Inflammatory macrophage treated with lipopolysaccharide for 4 hours (primary cell): ENCODE measurements around the gene OR7C1.
"Not testable (repeated sequence)": the region's sequence is repeated elsewhere in the genome, so short reads cannot be mapped to it uniquely, and the experiment has no call there.

Experiments
- DNase-seq: peaks from one replicate; pipeline ENCODE4 v3.0.0-alpha.2; 2020

Gene OR7C1

GRCh38 chr19:14783410-14783998, 51.5 kb downstream of the OR7C1 start:
- DNase-seq: peak; percentile 43

DNA sequence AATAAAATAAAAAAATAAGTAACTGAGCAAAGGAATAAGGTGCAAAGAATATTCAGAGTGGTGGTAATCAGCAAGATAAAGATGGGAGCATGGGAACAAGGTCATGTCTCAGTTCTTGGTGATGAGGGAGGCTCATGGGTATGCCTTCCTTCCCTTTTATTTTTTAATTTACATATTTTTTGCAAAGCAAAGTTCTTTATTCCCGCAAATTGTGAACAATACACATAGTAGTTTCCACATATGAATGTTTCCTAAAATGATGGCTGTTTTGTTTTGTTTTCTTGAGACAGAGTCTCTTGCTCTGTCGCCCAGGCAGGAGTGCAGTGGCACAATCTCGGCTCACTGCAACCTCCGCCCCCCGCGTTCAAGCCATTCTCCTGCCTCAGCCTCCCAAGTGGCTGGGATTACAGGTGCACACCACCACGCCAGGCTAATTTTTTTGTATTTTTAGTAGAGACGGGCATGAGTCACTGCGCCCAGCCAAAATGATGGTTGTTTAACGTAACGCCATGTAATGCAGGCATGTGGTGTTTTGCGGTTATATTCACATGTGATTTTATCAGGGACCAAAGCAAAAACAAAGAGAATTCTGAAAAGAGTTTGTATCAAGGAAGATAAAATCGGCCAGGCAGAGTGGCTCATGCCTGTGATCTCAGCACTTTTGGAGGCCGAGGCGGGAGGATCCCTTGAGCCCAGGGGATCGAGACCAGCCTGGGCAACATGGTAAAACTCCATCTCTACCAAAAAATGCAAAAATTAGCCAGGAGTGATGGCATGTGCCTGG, 52.2 kb downstream of the OR7C1 start:
- peak; percentile 57 for DNase-seq

DNA sequence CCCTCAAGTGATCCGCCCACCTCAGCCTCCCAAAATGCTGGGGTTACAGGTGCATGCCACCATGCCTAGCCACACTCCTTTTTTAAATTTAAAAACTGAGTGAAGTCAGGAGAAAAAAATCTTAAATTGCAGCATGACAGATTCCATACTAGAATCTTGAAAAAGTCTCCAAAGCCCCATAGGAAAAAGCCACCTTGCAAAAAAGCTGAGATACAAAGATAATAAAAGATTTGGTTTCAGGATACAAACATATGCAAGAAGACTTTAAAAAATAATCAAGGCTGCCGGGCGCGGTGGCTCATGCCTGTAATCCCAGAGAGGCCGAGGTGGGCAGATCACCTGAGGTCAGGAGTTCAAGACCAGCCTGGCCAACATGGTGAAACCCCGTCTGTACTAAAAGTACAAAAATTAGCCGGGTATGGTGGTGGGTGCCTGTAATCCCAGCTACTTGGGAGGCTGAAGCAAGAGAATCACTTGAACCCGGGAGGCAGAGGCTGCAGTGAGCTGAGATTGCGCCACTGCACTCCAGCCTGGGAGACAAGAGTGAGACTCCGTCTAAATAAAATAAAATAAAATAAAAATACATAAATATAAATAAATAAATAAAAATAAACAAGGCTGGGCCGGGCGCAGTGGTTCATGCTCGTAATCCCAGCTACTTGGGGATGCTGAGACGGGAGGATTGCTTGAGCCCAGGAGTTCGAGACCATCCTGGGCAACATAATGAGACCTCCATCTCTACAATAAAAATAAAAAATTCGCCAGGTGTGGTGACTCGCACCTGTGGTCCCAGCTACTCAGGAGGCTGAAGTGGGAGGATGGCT, 53.1 kb downstream of the OR7C1 start:
- not testable (repeated sequence) for DNase-seq

- DNase-seq: not testable (repeated sequence)
Measured at GRCh38 chr19:14780622-14781225, 54.3 kb downstream of the OR7C1 start.

GRCh38 chr19:14779151-14779550, 55.8 kb downstream of the OR7C1 start:
- peak; percentile 58 for DNase-seq

- peak; percentile 62 for DNase-seq
Measured at GRCh38 chr19:14778110-14778845, 56.7 kb downstream of the OR7C1 start, which contains the start of gene ADGRE2. Gene ADGRE2, minus strand, starts transcription at chr19:14778560. Its CDS starts 1,804 bp downstream, at chr19:14776756.

DNA sequence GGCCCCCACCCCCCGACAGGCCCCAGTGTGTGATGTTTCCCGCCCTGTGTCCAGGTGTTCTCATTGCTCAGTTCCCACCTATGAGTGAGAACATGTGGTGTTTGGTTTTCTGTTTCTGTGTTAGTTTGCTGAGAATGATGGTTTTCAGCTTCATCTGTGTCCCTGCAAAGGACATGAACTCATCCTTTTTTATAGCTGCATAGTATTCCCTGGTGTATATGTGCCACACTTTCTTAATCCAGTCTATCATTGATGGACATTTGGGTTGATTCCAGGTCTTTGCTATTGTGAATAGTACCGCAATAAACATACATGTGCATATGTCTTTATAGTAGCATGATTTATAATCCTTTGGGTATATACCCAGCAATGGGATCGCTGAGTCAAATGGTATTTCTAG, 57.3 kb downstream of the OR7C1 start:
- DNase-seq: not testable (repeated sequence)

DNA sequence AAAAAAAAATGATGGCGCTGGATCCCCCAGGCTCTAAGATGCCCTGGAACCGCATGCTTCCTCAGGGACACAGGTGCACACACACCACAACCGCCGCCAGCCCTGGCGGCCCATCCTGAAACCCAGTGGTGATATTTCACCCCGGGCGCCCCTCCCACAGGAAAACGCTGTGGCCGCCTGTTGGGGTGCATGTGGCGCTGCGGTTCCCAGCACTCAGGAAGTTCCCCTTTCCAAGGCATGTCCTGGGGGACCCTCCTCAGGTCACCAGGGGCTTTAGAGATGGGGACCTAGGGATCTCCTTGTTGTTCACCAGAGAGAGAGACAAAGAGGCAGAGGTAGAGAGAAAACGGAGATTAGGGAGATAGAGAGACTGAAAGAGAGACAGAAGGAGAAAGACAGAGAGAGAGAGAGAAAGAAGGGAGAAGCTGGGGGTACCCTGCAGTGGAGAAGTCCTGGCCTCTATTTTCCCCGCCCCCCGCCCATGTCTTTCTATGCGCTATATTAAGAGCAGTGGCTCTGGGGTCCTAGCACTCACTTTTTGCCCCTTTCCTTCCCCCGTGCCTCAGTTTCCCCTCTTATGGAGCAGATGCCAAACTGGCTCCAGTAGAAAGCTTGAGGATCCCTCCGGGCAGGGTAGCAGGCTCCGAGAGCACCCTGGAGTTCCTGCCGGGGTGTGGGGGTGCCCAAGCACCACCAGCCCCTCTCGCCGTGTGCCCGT, 59.0 kb downstream of the OR7C1 start:
- peak; percentile 38 for DNase-seq

DNA sequence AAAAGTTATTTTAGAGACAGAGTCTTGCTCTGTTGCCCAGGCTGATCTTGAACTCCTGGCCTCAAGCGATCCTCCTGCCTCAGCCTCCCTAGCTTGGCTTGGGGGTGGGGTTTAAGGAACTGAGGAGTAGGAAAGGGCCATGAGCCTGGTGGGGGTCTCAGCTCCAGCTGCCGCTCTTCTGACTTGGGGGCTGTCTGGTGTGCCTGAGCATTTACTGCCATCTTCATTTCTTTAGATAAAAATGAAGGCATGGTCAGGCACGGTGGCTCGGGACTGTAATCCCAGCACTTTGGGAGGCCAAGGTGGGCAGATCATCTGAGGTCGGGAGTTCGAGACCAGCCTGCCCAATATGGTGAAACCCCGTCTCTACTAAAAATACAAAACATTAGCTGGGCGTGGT, 59.7 kb downstream of the OR7C1 start:
- DNase-seq: not testable (repeated sequence)

GRCh38 chr19:14774373-14774772, 60.6 kb downstream of the OR7C1 start:
- no peak for DNase-seq

- not testable (repeated sequence) for DNase-seq
Measured at GRCh38 chr19:14773722-14774121, 61.3 kb downstream of the OR7C1 start.

DNA sequence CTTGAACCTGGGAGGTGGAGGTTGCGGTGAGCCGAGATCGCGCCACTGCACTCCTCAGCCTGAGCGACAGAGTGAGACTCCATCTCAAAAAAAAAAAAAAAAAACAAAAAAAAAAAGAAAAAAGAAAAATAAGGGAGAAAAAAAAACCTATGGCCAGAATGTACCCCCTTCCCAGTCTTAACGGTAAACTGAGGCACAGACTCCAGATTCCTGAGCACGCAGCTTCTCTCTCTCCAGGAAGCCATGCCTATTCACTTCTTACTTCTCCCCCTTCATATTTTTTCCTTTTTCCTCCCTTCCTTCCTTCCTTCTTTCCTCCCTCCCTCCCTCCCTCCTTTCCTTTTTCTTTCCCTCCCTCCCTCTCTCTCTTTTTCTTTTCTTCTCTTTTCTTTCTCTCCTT, 62.0 kb downstream of the OR7C1 start:
- no peak for DNase-seq

GRCh38 chr19:14772467-14772866, 62.5 kb downstream of the OR7C1 start:
- no peak for DNase-seq

GRCh38 chr19:14770944-14771839, 63.8 kb downstream of the OR7C1 start:
- no peak for DNase-seq

GRCh38 chr19:14770136-14770535, 64.8 kb downstream of the OR7C1 start:
- DNase-seq: no peak

GRCh38 chr19:14769201-14769600, 65.8 kb downstream of the OR7C1 start:
- DNase-seq: no peak

DNA sequence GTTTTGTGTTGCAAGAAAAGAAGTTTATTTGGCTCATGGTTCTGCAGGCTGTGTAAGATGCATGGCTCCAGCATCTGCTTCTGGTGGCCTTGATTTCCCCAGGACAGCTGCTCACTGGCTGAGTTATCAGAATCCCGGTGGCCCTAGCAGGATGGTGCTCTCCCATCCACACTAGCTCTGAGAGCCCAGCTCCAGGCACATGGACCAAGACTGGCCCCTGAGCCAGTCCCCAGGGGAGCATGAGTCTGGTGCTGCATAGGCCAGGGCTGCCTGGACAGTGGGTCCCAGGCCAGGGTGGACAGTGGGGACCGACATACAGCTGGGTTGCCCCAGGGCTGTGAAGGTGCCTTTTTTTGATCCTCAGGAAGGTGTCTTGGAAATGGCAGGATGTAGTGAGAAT, 67.0 kb downstream of the OR7C1 start:
- no peak for DNase-seq

DNA sequence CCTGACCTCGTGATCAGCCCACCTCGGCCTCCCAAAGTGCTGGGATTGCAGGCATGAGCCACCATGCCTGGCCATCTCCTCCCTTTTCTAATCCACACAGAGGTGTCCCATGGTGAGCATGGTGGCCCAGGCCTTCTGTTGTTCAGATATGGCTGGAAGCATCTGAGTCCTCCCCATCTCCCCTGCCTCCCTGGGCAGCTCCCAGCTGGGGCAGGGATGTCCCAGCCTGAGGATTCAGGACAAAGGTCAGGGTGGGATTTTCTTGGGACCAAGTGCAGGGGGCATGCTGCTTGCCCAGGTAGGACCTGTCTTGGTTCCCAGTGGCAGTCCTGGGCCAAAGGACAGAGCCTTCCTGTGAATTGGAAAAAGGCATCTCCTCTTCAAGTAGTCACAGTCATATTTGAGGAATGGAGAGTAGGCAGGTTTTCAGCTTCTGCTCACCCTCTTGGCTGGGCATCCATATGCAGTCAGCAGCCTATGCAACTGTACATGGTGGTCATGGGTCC, 67.5 kb downstream of the OR7C1 start:
- DNase-seq: no peak

- DNase-seq: not testable (repeated sequence)
Measured at GRCh38 chr19:14765841-14766240, 69.1 kb downstream of the OR7C1 start.

DNA sequence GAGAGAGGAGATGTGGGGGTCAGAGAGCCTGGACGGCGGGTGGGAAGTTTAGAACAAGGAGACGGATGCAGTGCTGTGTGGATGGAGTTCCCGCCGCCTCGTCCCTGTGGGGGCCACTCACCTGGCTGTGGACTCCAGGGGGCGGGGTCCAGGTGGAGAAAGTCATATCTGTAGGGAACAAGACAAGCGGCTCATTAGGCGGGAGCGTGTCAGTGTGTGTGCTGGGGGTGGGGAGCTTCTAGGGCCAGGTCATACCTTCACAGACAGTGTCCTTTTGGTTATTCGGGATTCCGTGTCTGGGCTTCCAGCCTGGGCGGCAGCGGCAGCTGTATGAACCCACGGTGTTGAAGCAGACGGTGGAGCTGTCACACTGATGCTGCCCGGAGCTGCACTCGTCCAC, 69.6 kb downstream of the OR7C1 start:
- DNase-seq: not testable (repeated sequence)
